Prostate gland (tissue), 2 donors: ENCODE measurements around the gene PCYOX1L.

Source experiments
- CTCF ChIP-seq, 4 experiments: fragments of 200-600 bp in 2 of 4; fragments of 450-650 bp in 2 of 4; sonication (generic) in 2 of 4; IDR thresholded peaks; 1 replicate in 3 of 4; 2 replicates in 1 of 4; pipeline ENCODE4 v1.5.1; 2016 to 2019; ENCODE audit warnings: antibody characterized with exemption in 4 of 4, mild to moderate bottlenecking in 2 of 4, moderate library complexity in 2 of 4
- POLR2AphosphoS5 ChIP-seq: sonication (generic); formaldehyde crosslinking; IDR thresholded peaks from one replicate; pipeline ENCODE4 v1.6.1; 2017; ENCODE audit warnings: antibody characterized with exemption

- TF ChIP-seq POLR2AphosphoS5 (no peak), CTCF (IDR thresholded peaks at IDR 0.05) (no peak)
Observed at GRCh38 chr5:149365418-149365817, 7.6 kb downstream of the PCYOX1L start.
